DND-41 (cell line): ENCODE data around the gene GJB4.

Experiments
- EZH2 ChIP-seq: IDR thresholded peaks from 3 replicates; pipeline ENCODE4 v1.6.1; 2012; ENCODE audit warnings: borderline replicate concordance, low read depth, mild to moderate bottlenecking, moderate library complexity, low read length, inconsistent platforms; ENCODE audit not compliant: severe bottlenecking
- TF ChIP-seq, protein P1 (sequence below): IDR thresholded peaks from 2 replicates; pipeline ENCODE4 v1.5.1; 2012; ENCODE audit warnings: borderline replicate concordance, low read length, moderate library complexity, mild to moderate bottlenecking; ENCODE audit not compliant: poor library complexity, severe bottlenecking; ENCODE audit errors: extremely low read depth

GRCh38 chr1:34792868-34793727 is 33.6 kb downstream of the GJB4 start, which contains the start of gene GJA4:
- TF ChIP-seq, protein P1, sequence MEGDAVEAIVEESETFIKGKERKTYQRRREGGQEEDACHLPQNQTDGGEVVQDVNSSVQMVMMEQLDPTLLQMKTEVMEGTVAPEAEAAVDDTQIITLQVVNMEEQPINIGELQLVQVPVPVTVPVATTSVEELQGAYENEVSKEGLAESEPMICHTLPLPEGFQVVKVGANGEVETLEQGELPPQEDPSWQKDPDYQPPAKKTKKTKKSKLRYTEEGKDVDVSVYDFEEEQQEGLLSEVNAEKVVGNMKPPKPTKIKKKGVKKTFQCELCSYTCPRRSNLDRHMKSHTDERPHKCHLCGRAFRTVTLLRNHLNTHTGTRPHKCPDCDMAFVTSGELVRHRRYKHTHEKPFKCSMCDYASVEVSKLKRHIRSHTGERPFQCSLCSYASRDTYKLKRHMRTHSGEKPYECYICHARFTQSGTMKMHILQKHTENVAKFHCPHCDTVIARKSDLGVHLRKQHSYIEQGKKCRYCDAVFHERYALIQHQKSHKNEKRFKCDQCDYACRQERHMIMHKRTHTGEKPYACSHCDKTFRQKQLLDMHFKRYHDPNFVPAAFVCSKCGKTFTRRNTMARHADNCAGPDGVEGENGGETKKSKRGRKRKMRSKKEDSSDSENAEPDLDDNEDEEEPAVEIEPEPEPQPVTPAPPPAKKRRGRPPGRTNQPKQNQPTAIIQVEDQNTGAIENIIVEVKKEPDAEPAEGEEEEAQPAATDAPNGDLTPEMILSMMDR: no peak
- no peak for TF ChIP-seq EZH2
